Peyer's patch (tissue), 4 donors: ENCODE measurements around the gene DRAXIN.

Source experiments
- POLR2A ChIP-seq, 2 donors: fragments of 450-650 bp; IDR thresholded peaks; one replicate each; pipeline ENCODE4 v1.5.1; 2017; ENCODE audit warnings: antibody characterized with exemption in 2 of 2, mild to moderate bottlenecking in 2 of 2, moderate library complexity in 2 of 2
- TF ChIP-seq, protein P1 (sequence below), 6 experiments: fragments of 450-650 bp in 4 of 6; fragments of 200-600 bp in 2 of 6; sonication (generic) in 1 of 6; IDR thresholded peaks; one replicate each; pipeline ENCODE4 v1.5.1; 2017 to 2019; ENCODE audit warnings: antibody characterized with exemption in 6 of 6, mild to moderate bottlenecking in 3 of 6, moderate library complexity in 1 of 6

DNA sequence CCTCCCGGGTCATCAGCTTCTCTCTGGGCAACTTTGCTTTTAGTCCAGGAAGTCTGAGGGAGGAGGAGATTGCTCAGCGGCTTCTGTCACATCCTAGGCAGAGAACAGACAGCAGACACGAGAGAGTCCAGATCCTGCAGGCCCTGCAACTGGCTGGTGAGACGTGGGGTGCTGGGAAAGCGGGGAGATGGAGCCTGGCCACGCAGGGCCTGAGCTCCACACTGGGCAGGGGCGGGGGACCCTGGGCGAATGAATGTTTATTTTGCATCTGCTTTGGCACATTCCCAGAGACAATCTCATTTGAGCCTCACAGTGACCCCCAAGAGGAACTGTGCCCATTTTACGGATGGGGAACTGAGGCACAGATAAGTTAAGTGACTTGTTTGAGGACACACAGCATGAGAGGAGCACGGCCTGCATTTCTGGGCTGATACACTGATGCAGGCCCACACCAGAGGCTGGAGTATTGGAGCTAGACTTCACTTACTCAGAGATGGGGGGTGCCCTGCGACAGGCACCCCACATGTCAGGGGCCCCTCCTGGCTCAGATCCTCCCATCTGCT is 80.1 kb downstream of the DRAXIN start:
- TF ChIP-seq, protein P1, sequence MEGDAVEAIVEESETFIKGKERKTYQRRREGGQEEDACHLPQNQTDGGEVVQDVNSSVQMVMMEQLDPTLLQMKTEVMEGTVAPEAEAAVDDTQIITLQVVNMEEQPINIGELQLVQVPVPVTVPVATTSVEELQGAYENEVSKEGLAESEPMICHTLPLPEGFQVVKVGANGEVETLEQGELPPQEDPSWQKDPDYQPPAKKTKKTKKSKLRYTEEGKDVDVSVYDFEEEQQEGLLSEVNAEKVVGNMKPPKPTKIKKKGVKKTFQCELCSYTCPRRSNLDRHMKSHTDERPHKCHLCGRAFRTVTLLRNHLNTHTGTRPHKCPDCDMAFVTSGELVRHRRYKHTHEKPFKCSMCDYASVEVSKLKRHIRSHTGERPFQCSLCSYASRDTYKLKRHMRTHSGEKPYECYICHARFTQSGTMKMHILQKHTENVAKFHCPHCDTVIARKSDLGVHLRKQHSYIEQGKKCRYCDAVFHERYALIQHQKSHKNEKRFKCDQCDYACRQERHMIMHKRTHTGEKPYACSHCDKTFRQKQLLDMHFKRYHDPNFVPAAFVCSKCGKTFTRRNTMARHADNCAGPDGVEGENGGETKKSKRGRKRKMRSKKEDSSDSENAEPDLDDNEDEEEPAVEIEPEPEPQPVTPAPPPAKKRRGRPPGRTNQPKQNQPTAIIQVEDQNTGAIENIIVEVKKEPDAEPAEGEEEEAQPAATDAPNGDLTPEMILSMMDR (IDR thresholded peaks at IDR 0.05), result no peak
- no peak for TF ChIP-seq POLR2A (IDR thresholded peaks at IDR 0.05)
